Activated T-cell treated with anti-CD3 and anti-CD28 coated beads for 24 hours (primary cell): ENCODE results near the gene HORMAD1.
"Not testable (repeated sequence)": the region's sequence is repeated elsewhere in the genome, so short reads cannot be mapped to it uniquely, and the experiment has no call there.

Experiments
- DNase-seq: peaks from one replicate; pipeline ENCODE4 v3.0.0-alpha.2; 2020; ENCODE audit warnings: low read depth

Gene HORMAD1

GRCh38 chr1:150720703-150721102, at the start of gene HORMAD1:
Gene HORMAD1, minus strand, starts transcription at chr1:150720895. Its CDS starts 1,390 bp downstream, at chr1:150719505.
- DNase-seq, result no peak

- DNase-seq, result not testable (repeated sequence)
Measured at GRCh38 chr1:150767704-150768103, 47.0 kb upstream of the HORMAD1 start.

- not testable (repeated sequence) for DNase-seq
Measured at GRCh38 chr1:150765977-150766301, 45.2 kb upstream of the HORMAD1 start.

- DNase-seq, result no peak
Measured at GRCh38 chr1:150765296-150765976, 44.7 kb upstream of the HORMAD1 start, which contains the start of gene CTSS. Gene CTSS, minus strand, starts transcription at chr1:150765778. Its CDS starts 1,015 bp downstream, at chr1:150764763.

- no peak for DNase-seq
Measured at GRCh38 chr1:150764617-150765101, 44.0 kb upstream of the HORMAD1 start.

GRCh38 chr1:150763018-150763417, 42.3 kb upstream of the HORMAD1 start:
- DNase-seq, result no peak

GRCh38 chr1:150762552-150762951, 41.9 kb upstream of the HORMAD1 start:
- no peak for DNase-seq

- DNase-seq, result no peak
Measured at GRCh38 chr1:150761801-150762200, 41.1 kb upstream of the HORMAD1 start.

- no peak for DNase-seq
Measured at GRCh38 chr1:150760013-150760412, 39.3 kb upstream of the HORMAD1 start.

GRCh38 chr1:150753416-150753815, 32.7 kb upstream of the HORMAD1 start:
- DNase-seq, result no peak

GRCh38 chr1:150751443-150751842, 30.7 kb upstream of the HORMAD1 start:
- no peak for DNase-seq

- DNase-seq, result no peak
Measured at GRCh38 chr1:150749720-150750311, 29.1 kb upstream of the HORMAD1 start.

GRCh38 chr1:150748878-150749719, 28.4 kb upstream of the HORMAD1 start:
- DNase-seq, result no peak

GRCh38 chr1:150730130-150730721, 9.5 kb upstream of the HORMAD1 start:
- no peak for DNase-seq

GRCh38 chr1:150724336-150724735, 3.6 kb upstream of the HORMAD1 start:
- DNase-seq, result no peak

- no peak for DNase-seq
Measured at GRCh38 chr1:150720098-150720497, 597 bp downstream of the HORMAD1 start.

- DNase-seq, result no peak
Measured at GRCh38 chr1:150718225-150718891, 2.3 kb downstream of the HORMAD1 start.

- DNase-seq, result not testable (repeated sequence)
Measured at GRCh38 chr1:150709031-150709430, 11.7 kb downstream of the HORMAD1 start.

- no peak for DNase-seq
Measured at GRCh38 chr1:150708595-150708994, 12.1 kb downstream of the HORMAD1 start.

GRCh38 chr1:150706091-150706490, 14.6 kb downstream of the HORMAD1 start:
- no peak for DNase-seq

- DNase-seq, result no peak
Measured at GRCh38 chr1:150703427-150703826, 17.3 kb downstream of the HORMAD1 start.
